K562 (cell line): ENCODE data around the gene AKAP6. TPM values are rescaled to one million over a fixed set of nuclear protein-coding genes. Genes with fewer than 3 reads are reported as not detected.

Experiments
- ATAC-seq: fragments of 200-7000 bp; cut with Tn5 transposase; 3 replicates; pipeline ENCODE4 v1.9.1; 2020; ENCODE audit warnings: moderate library complexity
- BruUV-seq: library from RNA; stranded (reverse); fragments of 400-500 nt; replicated peaks from 2 replicates; lab custom pipeline; 2021; lab: Mats Ljungman, UMichigan
- CTCF ChIA-PET: fragments of 300-600 bp; formaldehyde crosslinking; extraction: SDS; loops from one replicate; lab custom pipeline; 2021; ENCODE audit warnings: low intra/inter-chr PET ratio; lab: Yijun Ruan, JAX
- POLR2A ChIA-PET: fragments of 300-600, 350-650 bp; sonication (Branson Sonifier 250); formaldehyde crosslinking; extraction: SDS; loops from one replicate; lab custom pipeline; 2021; ENCODE audit warnings: antibody characterized with exemption, inconsistent platforms; lab: Yijun Ruan, JAX
- DNase-seq, 4 experiments: peaks; one replicate each; pipeline versions ENCODE4 v3.0.0 to v3.0.0-alpha.2; 2011 to 2018; ENCODE audit warnings: low spot score in 3 of 4, mixed read lengths in 3 of 4; ENCODE audit errors: extremely low read depth in 1 of 4
- FAIRE-seq: peaks from 2 replicates; lab custom pipeline; 2011; peaks lifted over from hg19 to GRCh38; lab: Jason Lieb, UNC
- H2AFZ ChIP-seq: 2 replicates; pipeline ENCODE4 v1.6.0; 2011; ENCODE audit warnings: low read depth, low read length, control low read depth, inconsistent platforms
- H3K27ac ChIP-seq: fragments of 200-600 bp; 3 replicates; pipeline ENCODE4 v1.8.0; 2011; ENCODE audit warnings: low read depth, mild to moderate bottlenecking, control low read depth, inconsistent platforms, low read length, moderate library complexity, mixed read lengths; ENCODE audit errors: extremely low read depth
- H3K27me3 ChIP-seq, 2 experiments: fragments of 300-600 bp in 1 of 2; 2 replicates in 1 of 2; 3 replicates in 1 of 2; pipeline versions ENCODE4 v1.6.0 to v1.8.0; 2011; ENCODE audit warnings: inconsistent platforms in 2 of 2, low read length in 2 of 2, mild to moderate bottlenecking in 1 of 2, mixed read lengths in 1 of 2, moderate library complexity in 1 of 2; ENCODE audit not compliant: control insufficient read depth in 2 of 2, insufficient read depth in 2 of 2
- H3K36me3 ChIP-seq: fragments of 300-600 bp; 3 replicates; pipeline ENCODE4 v1.8.0; 2011; ENCODE audit warnings: mild to moderate bottlenecking, low read length, inconsistent platforms; ENCODE audit not compliant: control insufficient read depth, insufficient read depth
- H3K4me1 ChIP-seq, 2 experiments: fragments of 200-600 bp in 1 of 2; replicated peaks in 1 of 2; 2 replicates in 1 of 2; 3 replicates in 1 of 2; pipeline versions ENCODE4 v1.5.1 to v1.8.0; 2011; ENCODE audit warnings: inconsistent platforms in 2 of 2, low read length in 2 of 2, mild to moderate bottlenecking in 1 of 2, mixed read lengths in 1 of 2, moderate library complexity in 1 of 2; ENCODE audit not compliant: control insufficient read depth in 2 of 2, insufficient read depth in 2 of 2
- H3K4me2 ChIP-seq: 2 replicates; pipeline ENCODE4 v1.6.1; 2011; ENCODE audit warnings: low read length, control low read depth, inconsistent platforms, mixed read lengths; ENCODE audit not compliant: insufficient read depth
- H3K4me3 ChIP-seq: fragments of 200-600 bp; sonication (generic), shearing (Covaris generic); 2 replicates; pipeline ENCODE4 v1.5.1; 2016; ENCODE audit warnings: control low read depth, inconsistent platforms
- H3K79me2 ChIP-seq: fragments of 200-600 bp; 3 replicates; pipeline ENCODE4 v1.8.0; 2011; ENCODE audit warnings: low read length, inconsistent platforms; ENCODE audit not compliant: control insufficient read depth, insufficient read depth
- H3K9ac ChIP-seq, 2 experiments: 2 replicates each; pipeline versions ENCODE4 v1.6.0 to v1.6.1; 2011; ENCODE audit warnings: low read depth in 2 of 2, low read length in 2 of 2, control low read depth in 1 of 2, inconsistent platforms in 1 of 2, mild to moderate bottlenecking in 1 of 2, mixed read lengths in 1 of 2; ENCODE audit not compliant: insufficient read depth in 1 of 2
- H3K9me1 ChIP-seq: one replicate; pipeline ENCODE4 v1.6.0; 2011; ENCODE audit warnings: inconsistent platforms, mild to moderate bottlenecking, low read length, moderate library complexity; ENCODE audit not compliant: control insufficient read depth, insufficient read depth
- H3K9me3 ChIP-seq: replicated peaks from 2 replicates; pipeline ENCODE4 v1.5.1; 2011; ENCODE audit warnings: low read depth, low read length, inconsistent platforms; ENCODE audit not compliant: control insufficient read depth, insufficient read depth
- H4K20me1 ChIP-seq: replicated peaks from 2 replicates; pipeline ENCODE4 v1.6.1; 2011; ENCODE audit warnings: low read length, inconsistent platforms, mixed read lengths; ENCODE audit not compliant: control insufficient read depth, insufficient read depth
- CREB3 ChIP-seq: fragments of 450-650 bp; conservative IDR thresholded peaks from 2 replicates; pipeline ENCODE4 v1.6.1; 2016; ENCODE audit warnings: missing genetic modification characterization, low read depth, mild to moderate bottlenecking, missing compliant biosample characterization, moderate library complexity
- SFPQ ChIP-seq: fragments of 200-400 bp; formaldehyde crosslinking; IDR thresholded peaks from 2 replicates; pipeline ENCODE4 v1.6.1; 2017; ENCODE audit warnings: mild to moderate bottlenecking, low read depth, low read length, moderate library complexity
- WGBS: fragments of 100-300 bp; shearing (Covaris generic); methylation state at CpG from one replicate; pipeline ENCODE4 v1.1.6; 2016; ENCODE audit warnings: low coverage, mixed read lengths; ENCODE audit not compliant: insufficient coverage; ENCODE audit errors: missing lambda C conversion rate; 5-methylcytosine and 5-hydroxymethylcytosine counted together
- in situ Hi-C: fragments of 300-500 bp; cut with MboI; formaldehyde crosslinking; loops from 4 replicates; pipeline ENCODE4 v1.15.0; 2018; ENCODE audit warnings: inconsistent platforms, mixed read lengths
- intact Hi-C: fragments of 100-400 bp; cut with micrococcal nuclease; formaldehyde crosslinking; loops from 2 replicates; pipeline ENCODE4 v1.14.2; 2022
- polyA plus RNA-seq, 8 experiments: library from polyadenylated mRNA; depleted of rRNA in 4 of 8; stranded (reverse) in 5 of 8; unstranded in 3 of 8; fragments of >200 nt; fragmentation: Nextera tagmentation in 2 of 8; fragmentation: Illumina TruSeq in 1 of 8; extraction: Ambion mirVana in 2 of 8; extraction: Trizol in 1 of 8; gene quantifications; 2 replicates each; pipeline versions ENCODE4 v1.2.1 to v1.2.3, GENCODE V29; 2011 to 2014; ENCODE audit warnings: inconsistent platforms in 1 of 8, missing spikeins in 1 of 8
- total RNA-seq, 7 experiments: library from RNA; depleted of rRNA in 6 of 7; stranded (reverse); fragments of >200 nt in 6 of 7; fragmentation: Illumina TruSeq in 2 of 7; extraction: Trizol in 2 of 7; gene quantifications; 2 replicates each; pipeline versions ENCODE4 v1.2.1 to v1.2.3, GENCODE V29; 2011 to 2021; ENCODE audit warnings: low replicate concordance in 1 of 7

Gene AKAP6
- total and polyA plus RNA-seq, 9 of the 15 experiments (the other 6 are each of a cell fraction or from before 2014, with no cell fraction given) = 0.03 to 1.7 (median 0.48) TPM

GRCh38 chr14:32491416-32492016 lies 162.4 kb downstream of the AKAP6 start:
- Histone ChIP-seq H3K4me3 (no peak overlapping the region), H3K27me3 (0 out of 5 replicates have a peak, but pooled peaks cover 0 to 2% of the 10 kb centered on the region in 2 experiments), H3K4me1 (no peaks in the 10 kb centered on the region), H3K36me3 (no peaks in the 10 kb centered on the region), H3K9me1 (no peaks in the 10 kb centered on the region), H3K79me2 (no peaks in the 10 kb centered on the region), H2AFZ (no peak overlapping the region), H3K9me3 (no peaks in the 10 kb centered on the region), H3K27ac (no peak overlapping the region), H4K20me1 (no peaks in the 10 kb centered on the region), H3K4me2 (no peak overlapping the region), H3K9ac (no peak overlapping the region)
- ChIA-PET POLR2A (no interaction called here), CTCF (no interaction called here)
- intact Hi-C loops = no loop called here
- ATAC-seq (no peak), DNase-seq (no peak), FAIRE-seq (no peak)
- in situ Hi-C loops = no loop called here
- BruUV-seq = no TSS peak
- 0% methylated on average over 3 of the region's 3 CpGs for WGBS
- TF ChIP-seq CREB3 (no peak), SFPQ (no peak)
